NCI-H146 treated with DMSO at 0.1 percent for 48 hours (cell line): Measurements from ENCODE around the gene PTPRN2.

Experiments
- DNase-seq: peaks from one replicate; lab custom pipeline; 2025; ENCODE audit not compliant: unreplicated experiment; lab: John Stamatoyannopoulos, UW

Gene PTPRN2

GRCh38 chr7:158027646-158028045, 560.0 kb downstream of the PTPRN2 start:
- DNase-seq: no peak

GRCh38 chr7:158026636-158027265, 560.9 kb downstream of the PTPRN2 start:
- DNase-seq: no peak

DNA sequence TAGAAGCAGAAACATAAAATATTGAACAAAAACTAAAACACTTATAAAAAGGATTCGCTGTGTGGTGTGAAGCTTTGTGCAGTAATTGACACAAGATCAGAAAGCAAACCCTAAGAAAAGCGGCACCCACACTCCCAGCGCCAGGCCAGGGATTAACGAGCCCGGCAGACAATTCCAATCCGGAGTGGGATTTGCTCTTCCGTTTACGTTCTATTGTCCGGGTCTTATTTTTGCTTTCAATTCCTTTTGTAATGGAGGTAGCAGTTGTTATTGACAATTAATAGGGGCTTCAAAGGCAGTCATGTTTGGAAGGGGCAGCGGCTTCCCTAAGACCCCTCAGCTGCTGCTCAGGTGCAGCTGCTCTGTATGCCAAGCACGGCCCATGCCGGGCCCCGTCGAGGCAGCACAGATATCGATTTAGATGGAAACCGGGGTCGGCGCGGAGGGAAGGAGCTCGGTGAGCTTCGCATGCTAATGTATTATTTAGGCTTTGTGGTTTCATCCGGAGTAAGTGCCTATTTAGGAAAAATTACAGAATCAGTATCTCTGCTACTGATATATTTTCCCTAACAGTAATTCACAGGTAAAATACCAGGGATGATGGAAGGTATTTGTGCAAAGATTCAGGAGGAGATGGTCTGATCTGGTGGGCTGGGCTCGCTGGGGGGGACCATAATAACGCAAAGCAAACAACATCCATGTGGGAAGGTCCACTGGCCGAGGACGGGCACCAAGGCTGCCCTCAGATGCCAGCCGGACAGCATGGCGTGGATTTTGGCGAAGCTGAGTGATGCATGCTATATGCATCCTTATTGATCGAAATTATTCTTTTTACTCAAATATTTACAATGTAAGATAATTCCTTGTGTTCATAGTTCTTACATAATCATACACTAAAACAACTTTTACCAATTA, 561.7 kb downstream of the PTPRN2 start:
- DNase-seq: no peak

- peak; percentile 52 for DNase-seq
These were observed 562.7 kb downstream of the PTPRN2 start for GRCh38 chr7:158024881-158025280.

GRCh38 chr7:158024351-158024715, 563.3 kb downstream of the PTPRN2 start:
- no peak for DNase-seq

- DNase-seq: no peak
These were observed 563.8 kb downstream of the PTPRN2 start for GRCh38 chr7:158023681-158024350.

DNA sequence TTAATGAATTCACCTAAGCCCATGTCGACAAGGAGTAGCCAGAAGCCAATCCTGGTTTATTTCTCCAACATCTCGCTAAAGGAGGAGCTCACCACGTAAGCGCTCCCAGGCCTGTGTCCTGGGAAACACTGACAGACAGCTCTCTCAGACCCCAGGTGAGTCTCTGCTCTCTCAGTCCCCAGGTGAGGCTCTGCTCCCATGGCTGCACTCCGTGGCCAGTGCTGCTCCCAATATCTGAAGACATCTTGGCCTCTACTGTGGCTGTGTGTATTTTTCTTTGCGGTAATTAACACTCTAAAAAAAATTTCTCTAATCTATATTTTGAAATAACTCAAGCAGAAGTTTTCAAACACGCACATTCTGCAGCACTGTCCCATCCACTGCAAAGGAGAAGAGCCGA, 564.5 kb downstream of the PTPRN2 start:
- no peak for DNase-seq

DNA sequence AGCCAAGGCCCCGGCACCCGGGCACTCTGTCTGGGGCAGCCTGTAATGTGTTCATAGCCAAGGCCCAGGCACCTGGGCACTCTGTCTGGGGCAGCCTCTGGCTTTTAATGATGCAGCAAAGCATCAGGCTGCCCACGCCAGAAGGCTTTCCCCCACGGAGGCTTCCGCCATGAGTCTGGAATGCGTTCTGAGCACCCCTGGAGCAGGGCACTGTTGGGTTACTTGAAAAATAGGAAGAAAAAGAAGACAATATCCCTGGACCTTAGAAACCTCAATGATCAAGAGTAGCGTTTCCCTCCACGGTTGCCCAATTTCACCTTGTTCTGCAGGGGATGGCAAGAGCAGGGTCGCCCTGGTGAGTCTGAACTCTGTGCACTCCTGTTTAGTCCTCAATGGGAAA, 565.0 kb downstream of the PTPRN2 start:
- DNase-seq: no peak

DNA sequence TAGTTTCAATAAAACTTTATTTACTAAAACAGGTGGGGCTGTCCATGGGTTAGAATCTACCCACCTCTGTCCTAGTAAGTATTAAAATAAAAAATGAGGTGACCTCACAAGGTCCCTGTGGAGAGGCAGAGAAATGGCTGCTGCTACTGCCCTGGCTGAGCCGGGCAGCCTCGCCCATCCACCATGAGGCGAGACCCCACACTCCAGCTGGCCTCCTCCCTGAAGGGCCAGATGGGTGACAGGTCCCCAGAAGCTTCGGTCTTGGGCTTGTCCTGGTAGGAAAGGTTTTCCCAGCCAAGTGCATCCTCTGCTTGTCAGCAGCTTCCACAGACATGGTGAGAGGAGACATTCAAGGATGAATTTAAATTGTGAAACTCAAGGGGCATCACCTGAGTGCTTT, 565.8 kb downstream of the PTPRN2 start:
- DNase-seq: no peak

DNA sequence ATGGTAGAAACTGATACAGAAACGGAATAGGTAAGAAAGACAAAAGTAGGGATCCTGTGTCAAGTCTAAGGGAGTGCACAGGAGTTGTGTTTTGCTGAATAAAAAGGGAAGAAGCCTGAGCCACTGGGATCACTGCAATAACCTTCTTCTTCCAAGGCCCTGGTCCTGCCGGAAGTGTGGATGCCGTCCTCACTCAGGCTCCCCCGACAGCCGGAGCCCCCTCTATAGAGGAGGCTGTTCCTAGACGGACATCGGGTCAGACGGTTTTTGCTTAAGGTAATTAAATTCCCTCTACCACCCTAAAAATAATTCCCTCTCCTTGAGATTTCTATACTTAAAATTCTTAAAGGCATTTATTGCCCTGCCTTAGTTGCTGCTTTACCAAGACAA, 566.9 kb downstream of the PTPRN2 start:
- DNase-seq: no peak

DNA sequence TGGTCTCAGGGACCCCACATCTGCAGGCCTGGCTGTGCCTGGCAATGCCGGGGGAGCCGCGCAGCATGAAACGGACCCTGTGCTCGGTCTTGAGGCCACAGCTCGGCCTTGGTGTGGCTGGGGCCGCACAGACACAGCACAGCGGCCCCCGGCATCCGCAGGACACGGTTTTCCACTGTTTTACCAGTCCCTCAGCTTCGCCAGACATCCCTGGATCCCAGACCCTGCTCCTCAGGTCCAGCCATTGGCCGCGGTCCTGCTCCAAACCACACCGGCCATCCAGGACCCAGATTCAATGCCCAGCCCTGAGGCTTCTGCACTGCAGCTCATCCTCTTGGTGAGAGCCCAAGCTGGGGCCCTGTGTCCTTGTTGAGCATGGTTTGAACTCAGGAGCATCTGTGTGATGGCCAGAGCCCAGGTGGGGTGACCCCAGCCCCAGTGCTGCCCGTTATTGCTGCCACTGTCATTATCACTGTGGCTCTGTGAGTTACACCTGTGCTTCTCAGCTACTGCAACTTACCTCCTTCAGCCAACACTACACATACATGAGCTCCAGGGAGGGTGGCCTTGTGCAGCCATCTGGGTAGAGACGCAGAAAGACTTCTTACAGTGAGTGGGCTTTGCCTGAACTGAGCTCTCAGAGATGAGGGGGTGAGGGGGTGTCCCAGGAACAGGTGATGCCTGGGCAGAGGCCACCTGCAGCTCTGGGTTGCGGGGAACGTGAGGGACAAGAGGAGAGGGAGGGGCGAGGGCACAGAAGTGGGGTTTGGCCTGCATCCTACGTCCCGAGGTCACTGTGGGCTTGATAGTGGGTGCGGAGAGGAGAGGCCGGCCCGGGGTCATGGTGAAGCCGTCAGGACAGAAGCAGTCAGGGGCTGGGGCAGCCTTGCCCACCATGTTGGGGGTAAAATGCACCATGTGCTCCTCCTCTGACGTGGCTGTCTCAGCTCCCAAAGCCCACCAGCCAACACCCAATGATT, 567.6 kb downstream of the PTPRN2 start:
- no peak for DNase-seq

DNA sequence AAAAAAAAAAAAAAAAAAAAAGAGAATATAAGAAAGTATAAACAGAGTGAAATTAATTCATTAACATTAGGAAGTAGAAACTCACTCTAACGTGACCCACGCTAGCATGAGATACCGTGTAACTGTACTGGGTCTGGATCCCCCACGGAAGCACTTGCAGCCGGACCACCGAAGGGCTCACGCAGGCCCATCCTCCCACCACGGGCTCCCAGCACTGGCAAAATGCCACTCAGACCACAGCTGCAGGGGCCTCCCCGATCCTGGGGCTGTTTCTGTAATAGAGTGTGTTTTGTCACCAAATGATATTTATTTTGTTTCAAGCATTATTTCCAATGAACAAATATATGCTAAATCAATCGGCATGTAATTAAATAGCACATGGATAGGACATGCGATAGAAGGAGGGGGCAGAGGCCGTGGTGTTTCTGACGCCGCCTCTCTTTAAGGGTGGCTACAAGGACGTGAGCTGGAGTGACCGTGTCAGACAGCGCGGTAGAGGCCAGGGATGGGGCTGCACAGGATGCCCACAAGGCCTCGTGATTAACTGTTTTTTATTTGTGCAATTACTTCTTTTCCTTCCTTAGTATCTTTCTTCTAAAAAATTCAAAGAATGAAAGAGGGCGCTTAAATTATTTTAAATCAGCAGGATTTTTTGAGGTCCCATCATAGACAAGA, 568.5 kb downstream of the PTPRN2 start:
- DNase-seq: no peak

DNA sequence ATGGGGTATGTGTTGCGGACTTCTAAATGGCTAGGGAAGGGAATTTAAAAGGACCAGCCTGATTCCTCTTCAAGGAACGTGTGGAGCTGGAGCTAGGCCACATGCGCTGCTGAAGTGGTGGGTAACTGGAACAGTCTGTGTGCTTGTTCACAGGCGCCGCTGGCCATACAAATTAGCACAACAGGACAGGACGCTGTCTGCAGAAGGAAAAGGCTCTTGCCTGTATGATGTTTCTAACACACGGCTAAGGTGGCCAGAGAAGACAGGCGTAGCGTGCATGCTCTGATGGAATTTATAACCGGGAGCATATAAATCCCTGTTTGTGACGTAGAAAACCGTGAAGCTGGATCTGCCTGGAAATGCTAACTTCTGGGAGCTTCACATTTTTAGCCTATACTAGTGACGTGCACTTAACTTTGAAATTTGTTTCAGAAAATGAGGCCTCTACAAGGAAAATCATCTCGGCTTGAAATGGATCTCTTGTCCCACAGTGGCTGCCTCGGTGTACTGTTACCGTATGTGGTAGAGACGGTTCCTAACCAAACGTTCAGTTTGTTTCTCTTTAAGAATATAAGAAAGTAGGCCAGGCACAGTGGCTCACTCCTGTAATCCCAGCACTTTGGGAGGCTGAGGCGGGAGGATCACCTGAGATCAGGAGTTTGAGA, 569.4 kb downstream of the PTPRN2 start:
- no peak for DNase-seq

DNA sequence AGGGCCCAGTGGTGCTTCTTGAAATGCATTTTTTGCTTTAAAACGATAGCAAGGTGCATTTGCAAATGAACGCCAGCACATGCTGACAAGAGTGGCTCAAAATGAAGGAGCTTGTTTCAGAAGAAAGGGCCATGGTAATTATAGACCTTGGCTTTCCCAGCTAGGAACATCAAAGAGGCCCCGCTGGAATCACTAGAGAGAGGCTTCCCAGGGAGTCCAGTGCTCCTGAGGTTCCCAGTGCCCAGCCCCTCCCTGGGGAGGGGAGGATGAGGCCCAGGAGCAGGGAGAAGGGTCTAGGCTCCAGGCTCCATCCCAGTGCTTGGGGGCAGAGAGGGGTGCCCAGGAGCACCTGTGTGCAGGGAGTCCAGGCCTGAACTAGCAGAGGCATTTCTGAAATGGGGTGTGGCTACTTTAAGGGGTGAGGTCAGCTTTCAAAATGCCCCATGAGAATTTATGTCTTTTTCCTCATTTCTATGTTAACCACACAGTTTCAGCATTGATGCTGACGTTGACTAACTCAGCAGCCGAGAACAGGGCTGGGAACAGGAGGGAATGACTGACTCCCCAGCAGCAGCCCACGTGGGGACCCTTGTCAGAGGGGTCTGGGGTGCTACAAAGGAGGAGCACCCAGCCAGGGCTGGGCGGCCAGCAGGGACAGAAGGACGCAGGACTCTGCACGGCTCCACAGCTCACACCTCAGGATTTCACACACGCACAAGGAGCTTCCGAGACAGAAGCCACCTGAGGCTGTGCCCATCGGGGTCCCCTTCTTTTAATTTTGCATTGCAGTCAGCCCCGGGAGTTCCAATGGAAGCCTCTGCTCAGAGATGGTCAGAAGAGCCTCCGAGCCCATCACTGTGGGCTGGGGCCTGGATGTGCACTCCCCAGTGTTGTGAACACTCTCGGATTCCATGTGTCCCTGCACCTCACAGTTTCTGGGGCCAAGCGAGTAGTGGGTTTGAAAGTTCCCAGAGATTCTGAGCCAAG, 570.2 kb downstream of the PTPRN2 start:
- DNase-seq: peak; percentile 43

GRCh38 chr7:158016180-158017097, 571.2 kb downstream of the PTPRN2 start:
- peak; percentile 60 for DNase-seq

DNA sequence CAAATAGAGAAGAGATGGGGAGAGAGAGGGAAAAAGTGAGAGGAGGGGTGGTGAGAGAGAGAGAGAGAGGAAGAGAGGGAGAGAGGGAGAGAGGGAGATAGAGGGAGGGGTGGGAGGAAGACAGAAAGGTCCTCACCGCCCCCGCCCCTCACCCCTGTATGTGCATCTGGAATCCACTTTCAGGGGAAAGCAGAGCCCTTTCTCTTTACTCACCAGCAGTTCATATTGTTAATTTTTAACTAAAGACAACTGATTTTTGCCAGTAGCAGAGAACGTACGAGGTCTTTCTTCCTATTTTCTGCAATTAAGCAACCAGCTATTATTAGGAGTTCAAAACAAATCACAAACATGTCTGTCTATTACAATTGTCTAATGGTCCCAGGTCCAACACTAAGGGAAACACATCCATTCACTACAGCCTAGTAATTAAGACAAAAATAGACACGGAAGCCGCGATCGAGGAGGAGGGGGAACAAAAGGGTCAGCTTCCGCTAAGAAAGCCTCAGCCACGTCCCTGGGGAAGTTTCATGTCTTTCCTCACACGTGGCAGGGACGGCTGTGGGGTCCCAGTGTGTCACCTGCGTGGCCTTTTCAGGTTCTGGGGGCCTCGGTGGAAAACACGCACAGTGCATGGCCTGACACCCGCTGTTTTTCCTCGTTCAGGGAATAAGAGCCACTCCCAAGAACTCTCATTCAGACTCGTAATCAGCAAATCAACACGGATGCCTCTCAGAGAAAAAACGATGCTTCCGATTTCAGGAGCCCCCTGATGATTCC, 572.0 kb downstream of the PTPRN2 start:
- peak; percentile 47 for DNase-seq

DNA sequence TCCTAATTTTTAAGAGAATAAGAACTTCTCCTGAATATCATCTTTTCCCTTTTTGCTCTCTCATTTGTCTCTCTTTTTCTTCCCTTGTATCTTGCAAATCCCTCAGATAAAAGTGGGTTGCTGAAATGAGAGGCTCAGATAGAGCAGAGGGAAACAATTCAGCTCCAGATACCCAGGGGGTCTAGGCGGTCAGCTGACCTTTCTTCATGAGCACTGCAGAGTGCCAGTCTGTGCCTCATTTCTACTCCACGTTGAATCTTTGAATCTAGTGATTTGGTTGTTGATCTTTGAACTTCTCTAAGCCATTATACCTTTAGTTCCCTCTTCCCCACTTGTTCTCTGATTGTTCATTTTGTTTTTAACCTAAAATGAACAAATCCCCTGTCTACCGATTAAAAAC, 572.6 kb downstream of the PTPRN2 start:
- peak; percentile 7 for DNase-seq
